OCI-M2 (cell line): ENCODE measurements around the gene SYNE1.

Experiments
- DNase-seq: peaks from one replicate; lab custom pipeline; 2025; ENCODE audit not compliant: unreplicated experiment; lab: John Stamatoyannopoulos, UW

The SYNE1 gene

DNA sequence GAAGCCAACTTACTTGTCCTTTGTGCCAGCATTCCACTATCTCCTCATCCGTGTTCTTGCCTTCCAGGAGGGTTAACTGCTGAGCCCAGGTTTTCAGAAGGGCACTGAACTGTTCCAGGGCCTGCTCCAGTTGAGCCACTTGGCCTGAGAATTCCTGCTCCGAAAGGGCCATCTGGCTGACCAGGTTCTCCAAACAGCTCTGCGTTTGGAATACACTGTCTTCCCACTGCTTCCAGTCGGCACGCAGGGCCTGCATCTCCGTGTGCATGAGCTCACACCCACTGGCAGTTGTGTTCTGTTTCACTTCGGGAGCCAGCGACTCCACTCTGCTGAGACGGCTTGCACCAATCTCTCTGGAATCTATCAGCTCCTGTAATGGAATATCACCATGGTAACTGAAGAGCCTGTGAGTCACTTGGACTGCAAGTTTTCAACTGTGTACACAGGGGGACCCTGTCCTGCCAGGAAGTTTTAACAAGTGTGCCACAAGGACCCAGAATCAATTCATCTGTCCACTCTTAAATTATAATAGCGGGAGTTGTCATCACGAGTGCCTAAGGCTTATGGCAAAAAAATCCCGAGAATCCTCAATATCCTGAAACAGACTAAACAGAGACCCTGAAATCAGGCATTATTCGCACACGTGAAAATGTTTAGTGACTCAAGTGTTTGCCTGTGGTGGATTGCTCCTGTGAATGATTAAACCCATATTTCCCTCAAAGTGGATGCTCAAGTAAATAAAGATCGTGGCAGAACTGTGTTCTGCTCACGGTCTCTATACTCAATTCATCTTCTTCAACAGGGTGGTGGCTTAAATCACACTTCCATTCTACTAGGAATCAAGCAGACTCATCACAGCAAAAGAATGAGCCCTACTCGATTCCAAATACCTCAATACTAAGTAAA is 255.9 kb downstream of the SYNE1 start:
- no peak for DNase-seq

- no peak for DNase-seq
Measured at GRCh38 chr6:152380351-152380767, 256.8 kb downstream of the SYNE1 start.

DNA sequence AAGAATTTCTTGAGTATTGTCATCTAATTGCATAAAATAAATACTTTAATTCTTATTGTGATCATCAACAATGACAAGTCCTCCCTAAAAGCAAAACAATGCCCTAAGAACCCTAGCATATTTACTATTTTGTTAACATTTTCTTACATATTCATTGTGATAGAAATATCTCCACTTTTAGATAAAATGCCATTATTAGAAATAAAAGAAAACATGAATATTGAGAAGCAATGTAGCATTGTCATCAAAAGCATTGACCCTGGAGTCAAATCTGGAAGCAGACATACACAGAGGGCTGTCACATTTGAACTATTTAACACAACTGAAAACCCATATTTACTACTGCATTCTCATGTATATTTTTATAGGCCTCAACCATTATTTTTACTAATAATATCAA is 257.7 kb downstream of the SYNE1 start:
- DNase-seq: no peak

- DNase-seq: no peak
Measured at GRCh38 chr6:152378169-152378568, 259.0 kb downstream of the SYNE1 start.

DNA sequence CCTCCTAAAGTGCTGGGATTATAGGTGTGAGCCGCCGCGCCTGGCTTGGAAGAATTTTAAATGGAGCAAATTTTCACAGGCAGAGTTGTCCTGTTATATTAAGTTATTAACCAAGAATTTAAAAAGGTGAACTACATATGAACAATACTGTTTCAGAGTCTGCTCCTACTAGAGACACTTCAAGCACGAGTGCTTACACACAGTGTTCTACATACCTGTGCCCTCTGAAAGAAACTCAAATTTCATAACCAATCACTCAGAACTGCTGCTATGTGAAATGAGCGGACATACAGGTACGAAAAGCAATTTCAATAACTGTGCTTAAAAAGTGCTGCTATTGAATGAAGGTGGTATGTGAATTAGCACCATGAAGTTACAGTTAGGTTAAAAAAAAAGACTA is 262.0 kb downstream of the SYNE1 start:
- DNase-seq: no peak

- DNase-seq: no peak
Measured at GRCh38 chr6:152372945-152373344, 264.2 kb downstream of the SYNE1 start.

DNA sequence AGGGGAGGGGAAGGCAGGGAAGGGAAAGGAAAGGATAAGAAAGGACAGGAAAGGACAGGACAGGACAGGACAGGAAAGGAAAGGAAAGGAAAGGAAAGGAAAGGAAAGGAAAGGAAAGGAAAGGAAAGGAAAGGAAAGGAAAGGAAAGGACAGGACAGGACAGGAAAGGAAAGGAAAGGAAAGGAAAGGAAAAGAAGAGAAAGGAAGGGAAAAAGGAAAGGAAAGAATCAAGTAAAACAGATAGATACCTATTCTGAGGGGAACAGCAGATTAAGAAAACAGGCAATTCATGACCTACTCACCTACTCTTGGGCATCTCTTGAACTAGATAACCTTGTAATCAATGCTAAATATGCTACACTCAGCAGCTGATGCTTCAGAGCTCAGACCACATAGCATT is 265.4 kb downstream of the SYNE1 start:
- no peak for DNase-seq

- DNase-seq: no peak
Measured at GRCh38 chr6:152368751-152369624, 268.2 kb downstream of the SYNE1 start.

DNA sequence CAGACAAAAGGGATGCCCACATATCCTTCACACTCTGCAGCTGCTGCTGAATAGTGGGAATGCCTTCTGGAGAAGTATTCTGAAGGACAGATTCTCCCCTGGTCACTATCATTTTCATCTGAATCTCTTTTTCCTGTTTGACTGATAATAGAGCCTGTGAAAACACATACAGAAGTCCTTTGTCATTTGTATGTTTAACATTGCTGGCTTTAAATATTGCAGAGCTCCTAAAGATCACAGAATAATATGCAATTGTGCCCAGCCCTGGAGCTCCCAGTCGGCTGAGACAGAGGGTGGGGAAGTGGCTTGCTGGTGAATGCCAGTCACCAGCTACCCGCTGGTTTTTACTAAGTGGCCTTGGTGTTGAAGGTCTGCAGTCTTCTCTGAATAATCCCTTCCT is 272.3 kb downstream of the SYNE1 start:
- no peak for DNase-seq

DNA sequence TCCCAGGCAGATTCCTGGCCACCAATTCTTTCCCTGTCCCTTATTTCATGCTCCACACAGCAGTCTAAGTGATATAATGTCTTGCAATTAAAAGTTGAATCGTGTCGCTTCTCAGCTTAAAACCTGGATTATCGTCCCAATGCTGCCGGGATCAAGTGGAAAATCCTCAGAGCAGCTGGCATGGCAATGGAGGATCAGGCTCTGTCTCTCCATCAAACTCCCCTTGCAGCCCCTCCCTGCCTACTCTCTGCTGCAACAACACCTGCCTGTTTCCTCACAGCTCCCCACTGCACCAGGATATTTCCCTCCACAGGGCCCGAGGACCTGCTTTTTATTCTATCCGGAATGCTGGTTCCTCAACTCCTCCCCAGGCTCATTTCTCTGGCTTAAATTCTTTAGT is 277.1 kb downstream of the SYNE1 start:
- no peak for DNase-seq

DNA sequence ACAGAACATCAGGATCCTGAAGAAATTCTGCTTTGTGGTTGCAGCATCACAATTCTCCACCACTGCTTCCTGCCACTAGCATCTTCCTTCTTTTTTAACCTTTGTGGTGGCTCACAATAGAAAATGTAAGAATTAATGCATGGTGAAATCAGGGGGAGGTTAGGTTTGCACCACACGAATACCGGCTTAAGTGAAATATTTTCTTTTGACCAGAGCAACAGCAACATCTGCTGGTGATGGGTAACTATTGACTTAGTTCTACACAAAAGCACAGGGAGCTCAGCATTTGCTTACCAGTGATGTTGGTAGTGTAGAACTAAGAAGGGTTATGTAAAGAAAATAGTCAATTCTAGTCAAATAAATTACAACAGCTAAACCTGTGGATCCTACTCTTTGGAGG is 280.5 kb downstream of the SYNE1 start:
- no peak for DNase-seq

- DNase-seq: no peak
Measured at GRCh38 chr6:152356016-152356415, 281.1 kb downstream of the SYNE1 start.

GRCh38 chr6:152355166-152355565 is 282.0 kb downstream of the SYNE1 start:
- DNase-seq: no peak

- DNase-seq: no peak
Measured at GRCh38 chr6:152353440-152353839, 283.7 kb downstream of the SYNE1 start.

GRCh38 chr6:152351742-152352141 is 285.4 kb downstream of the SYNE1 start:
- no peak for DNase-seq

- no peak for DNase-seq
Measured at GRCh38 chr6:152351110-152351509, 286.1 kb downstream of the SYNE1 start.

DNA sequence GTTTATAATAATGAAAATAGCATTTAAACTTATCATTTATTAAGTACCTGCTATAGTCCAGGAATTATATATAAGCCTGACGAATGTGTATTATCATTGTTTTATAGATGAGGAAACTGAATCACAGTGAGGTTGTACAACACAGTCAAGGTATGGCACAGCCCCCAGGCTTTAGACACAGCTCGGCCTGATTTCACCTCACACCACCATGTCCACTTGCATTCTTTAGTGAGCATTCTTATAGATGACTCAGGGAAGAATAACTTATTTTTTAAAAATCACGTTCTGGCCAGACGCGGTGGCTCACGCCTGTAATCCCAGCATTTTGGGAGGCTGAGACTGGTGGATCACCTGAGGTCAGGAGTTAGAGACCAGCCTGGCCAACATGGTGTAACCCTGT is 289.0 kb downstream of the SYNE1 start:
- DNase-seq: no peak

GRCh38 chr6:152343735-152344360 is 293.3 kb downstream of the SYNE1 start:
- DNase-seq: no peak

- no peak for DNase-seq
Measured at GRCh38 chr6:152341596-152341995, 295.6 kb downstream of the SYNE1 start.

DNA sequence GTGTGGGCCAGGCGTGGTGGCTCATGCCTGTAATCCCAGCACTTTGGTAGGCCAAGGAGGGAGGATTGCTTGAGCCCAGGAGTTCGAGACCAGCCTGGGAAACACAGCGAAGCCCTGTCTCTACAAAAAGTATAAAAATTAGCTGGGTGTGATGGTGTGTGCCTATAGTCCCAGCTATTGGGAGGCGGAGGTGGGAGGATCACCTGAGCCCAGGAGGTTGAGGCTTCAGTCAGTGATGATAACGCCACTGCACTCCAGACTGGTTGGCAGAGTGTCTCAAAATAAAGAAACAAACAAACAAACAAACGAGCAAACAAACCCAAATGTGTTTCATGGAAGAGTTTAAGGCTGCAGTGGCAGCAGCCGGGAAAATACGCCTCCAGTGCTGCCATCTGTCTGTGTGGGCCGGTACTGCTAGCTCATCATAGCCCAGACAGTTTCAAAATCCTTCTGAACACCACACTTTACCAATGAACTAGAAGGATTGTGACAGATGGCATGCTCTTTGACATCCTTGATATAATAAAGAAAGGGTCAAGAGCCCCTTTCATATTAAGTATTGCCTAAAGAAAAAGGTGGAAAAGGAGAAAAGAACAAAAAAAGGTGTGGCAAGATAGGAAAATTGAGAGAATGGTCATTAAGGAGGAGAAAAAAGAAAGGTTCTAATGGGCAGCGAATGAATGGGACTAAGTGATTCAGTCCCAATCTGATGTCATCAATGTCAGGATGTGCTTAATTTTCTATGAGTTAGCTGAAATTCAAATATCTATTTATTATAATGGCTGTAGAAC is 298.6 kb downstream of the SYNE1 start:
- no peak for DNase-seq

- DNase-seq: no peak
Measured at GRCh38 chr6:152334555-152334954, 302.6 kb downstream of the SYNE1 start.
